ENCODE measurements around the gene OR2F1.
"Not testable (repeated sequence)": the region's sequence is repeated elsewhere in the genome, so short reads cannot be mapped to it uniquely, and the experiment has no call there.

The OR2F1 gene

DNA sequence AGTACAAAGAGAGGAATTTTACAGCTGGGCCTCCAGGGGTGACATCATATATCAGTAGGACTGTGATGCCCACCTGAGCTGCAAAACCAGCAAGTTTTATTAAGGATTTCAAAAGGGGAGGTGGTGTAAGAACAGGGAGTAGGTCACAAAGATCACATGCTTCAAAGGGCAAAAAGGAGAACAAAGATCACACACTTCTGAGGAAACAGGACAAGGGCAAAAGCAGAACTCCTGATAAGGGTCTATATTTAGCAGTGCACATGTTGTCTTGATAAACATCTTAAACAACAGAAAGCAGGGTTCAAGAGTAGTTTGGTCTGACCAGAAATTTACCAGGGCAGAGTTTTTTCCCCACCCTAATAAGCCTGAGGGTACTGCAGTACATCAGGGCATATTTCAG, 55.4 kb downstream of the OR2F1 start:
- not testable (repeated sequence) for DNase-seq

DNA sequence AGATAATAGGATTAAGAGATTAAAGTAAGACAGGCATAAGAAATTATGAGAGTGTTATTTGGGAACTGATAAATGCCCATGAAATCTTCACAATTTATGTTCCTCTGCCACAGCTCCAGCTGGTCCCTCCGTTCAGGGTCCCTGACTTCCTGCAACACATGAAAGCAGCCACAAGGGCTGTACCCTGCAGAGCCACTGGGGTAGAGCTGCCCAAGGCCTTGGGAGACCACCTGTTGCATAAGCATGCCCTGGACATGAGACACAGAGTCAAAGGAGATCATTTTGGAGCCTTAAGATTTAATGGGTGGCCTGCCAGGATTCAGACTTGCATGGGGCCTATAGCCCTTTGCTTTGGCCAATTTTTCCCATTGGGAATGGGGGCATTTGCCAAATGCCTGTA, 56.2 kb downstream of the OR2F1 start:
- not testable (repeated sequence) for DNase-seq

GRCh38 chr7:144011458-144012230, 57.0 kb downstream of the OR2F1 start:
- no peak for DNase-seq

Measured in NCI-H510A treated with DMSO at 0.1 percent for 48 hours (cell line).